Suppressor macrophage treated with lipopolysaccharide for 1 hour (primary cell): ENCODE data around the gene EMID1.

Source experiments
- DNase-seq, 3 donors: peaks; one replicate each; pipeline ENCODE4 v3.0.0-alpha.2; 2020 to 2022

Gene EMID1

GRCh38 chr22:29260601-29261315, 55.1 kb downstream of the EMID1 start:
- DNase-seq = no peak

GRCh38 chr22:29263791-29264276, 58.1 kb downstream of the EMID1 start:
- no peak for DNase-seq

DNA sequence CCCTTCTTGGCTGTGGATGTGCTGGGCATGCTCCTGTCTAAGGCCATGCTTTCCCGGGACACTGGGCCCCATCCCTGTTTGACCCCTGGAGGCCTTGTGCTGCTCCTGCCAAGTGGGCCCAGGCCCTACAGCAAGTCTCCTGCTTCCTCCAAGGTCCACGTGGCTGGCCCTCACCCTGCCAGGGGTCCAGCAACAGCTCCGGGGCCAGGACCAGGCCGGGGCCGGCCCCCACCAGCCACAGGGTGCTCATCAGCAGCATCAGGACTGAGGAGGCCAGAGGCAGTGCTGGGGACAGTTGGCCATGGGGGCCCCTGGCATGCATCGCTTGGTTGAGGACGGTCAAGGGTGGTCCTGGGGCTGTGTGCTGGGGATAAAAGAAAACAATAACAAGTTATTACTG, 59.6 kb downstream of the EMID1 start:
- no peak for DNase-seq

DNA sequence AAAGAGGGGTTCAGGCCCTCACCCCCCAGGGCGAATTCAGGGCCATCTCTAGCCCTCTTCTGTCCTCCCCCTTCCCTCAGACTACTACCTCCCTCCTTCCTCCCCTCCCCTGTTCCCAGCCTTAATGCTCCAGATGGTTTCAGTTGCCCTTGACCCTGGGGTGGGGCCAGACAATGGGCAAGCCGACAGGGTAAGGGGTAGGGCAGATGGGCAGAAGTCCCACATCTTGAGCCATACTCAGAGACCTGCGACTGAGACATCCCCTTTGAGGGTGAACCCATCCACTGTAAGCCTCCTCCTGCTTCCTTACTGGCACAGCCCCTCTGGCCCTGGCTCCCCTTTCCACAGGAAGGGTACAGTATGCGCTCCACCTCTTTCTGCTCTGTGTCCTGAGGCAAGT, 60.2 kb downstream of the EMID1 start:
- no peak for DNase-seq

- no peak for DNase-seq
Observed at GRCh38 chr22:29266564-29267461, 61.1 kb downstream of the EMID1 start.

GRCh38 chr22:29267462-29267857, 61.8 kb downstream of the EMID1 start:
- no peak for DNase-seq

GRCh38 chr22:29267858-29268510, 62.3 kb downstream of the EMID1 start, which contains the start of the genes EWSR1 and RHBDD3:
TSS of gene EWSR1 (plus strand) at chr22:29268268. CDS start at chr22:29268337, 69 bp downstream.
TSS of gene RHBDD3 (minus strand) at chr22:29267981. CDS start at chr22:29265626, 2,355 bp downstream.
- peak; percentile 98 for DNase-seq

- peak; percentile 53 to 79 (median 57) for DNase-seq
Observed at GRCh38 chr22:29268511-29269229, 63.0 kb downstream of the EMID1 start.

DNA sequence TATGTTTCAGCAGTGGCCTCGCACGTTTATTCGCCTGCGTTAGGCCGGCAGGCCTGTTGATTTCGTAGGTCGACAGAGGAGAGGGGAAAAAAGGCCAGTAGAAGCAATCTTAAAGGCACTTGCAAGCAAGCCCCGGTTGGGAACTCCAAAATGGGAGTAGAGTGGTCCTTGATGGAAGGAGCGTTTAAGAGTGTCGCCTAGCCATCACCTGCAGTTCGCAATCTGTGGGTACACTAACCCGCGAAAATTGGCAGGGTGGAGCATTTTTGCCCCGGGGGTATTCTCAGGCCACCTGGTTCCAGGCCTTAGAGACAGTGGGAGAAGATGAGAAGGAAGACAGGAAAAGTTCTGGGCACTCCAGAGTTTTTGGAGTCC, 63.5 kb downstream of the EMID1 start:
- DNase-seq = no peak

GRCh38 chr22:29269731-29270474, 64.2 kb downstream of the EMID1 start:
- DNase-seq = peak in 2 of 3 donors; percentile 18 to 32

DNA sequence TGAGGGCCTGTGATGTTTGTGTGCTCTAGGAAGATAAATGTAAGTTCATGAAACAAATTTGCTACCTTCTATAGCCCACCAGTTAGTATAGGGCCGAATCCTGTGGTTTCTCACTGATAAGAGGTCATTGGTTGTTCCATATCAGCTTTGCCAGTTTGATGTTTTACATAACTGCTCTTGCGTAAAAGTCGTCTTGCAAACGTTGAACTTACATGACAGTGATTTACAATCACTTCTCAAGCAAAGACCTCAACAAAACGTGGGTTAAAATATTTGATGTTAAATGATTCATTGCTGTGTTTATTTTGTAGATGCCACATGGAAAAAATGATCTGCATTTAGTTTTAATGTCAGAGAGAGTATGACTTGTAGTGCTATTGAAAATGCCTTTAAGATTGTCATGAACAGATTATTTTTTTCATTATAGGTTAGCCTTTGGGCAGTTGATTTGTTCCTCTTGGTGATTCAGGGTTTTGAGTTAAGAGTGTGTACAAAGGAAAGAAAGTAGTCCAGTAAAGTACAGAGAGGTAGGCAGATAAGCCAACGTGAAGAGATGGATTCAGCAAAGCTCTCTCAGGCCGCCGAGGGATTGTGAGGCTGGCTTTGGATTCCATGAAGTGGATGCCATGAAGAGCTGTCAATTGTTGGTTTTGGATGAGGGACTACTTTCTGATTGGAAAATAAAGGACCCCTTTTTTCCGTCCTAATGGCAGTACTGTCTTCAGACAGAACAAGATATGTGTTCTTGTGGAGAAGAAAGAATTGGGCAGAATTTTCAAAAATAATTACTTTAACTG, 65.0 kb downstream of the EMID1 start:
- DNase-seq = peak in 2 of 3 donors; percentile 34 to 36

DNA sequence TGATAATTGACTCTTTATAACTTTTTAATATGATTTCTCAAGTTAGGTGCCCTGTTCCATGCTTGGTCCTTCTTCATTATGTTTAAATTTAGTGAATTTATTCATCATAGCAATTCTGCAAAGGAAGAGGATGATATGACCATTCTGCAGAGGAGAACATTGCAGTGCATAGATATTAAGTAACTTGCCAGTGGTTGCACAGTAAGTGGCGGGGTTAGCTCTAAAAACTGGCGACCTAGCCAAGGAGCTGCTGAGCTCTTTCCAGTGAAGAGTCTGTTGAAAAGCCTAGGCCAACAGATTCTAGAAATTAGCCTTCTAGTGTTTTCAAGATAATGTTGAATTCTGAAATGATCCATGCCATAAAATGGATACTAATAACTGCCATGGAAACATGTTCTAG, 66.9 kb downstream of the EMID1 start:
- no peak for DNase-seq

DNA sequence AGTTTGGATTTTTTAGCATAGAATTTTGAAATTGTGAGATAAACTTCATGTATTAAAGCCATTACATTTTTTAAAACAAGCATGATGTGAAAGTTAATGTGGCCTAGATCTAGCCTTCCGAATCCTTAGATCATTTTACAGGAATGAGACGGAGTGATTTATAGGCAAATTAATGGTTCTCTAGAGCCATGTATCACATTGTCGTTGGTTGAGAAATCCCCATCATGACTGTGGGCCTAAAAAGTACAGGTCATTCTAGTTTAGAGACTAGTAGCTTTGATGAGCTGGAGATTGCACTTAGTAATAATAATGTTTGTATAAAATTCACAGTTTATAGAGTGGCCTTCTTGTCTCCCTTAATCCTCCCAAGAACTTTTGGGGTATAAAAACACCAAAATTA, 69.5 kb downstream of the EMID1 start:
- DNase-seq = peak in 1 of 3 donors; percentile 14

GRCh38 chr22:29275819-29276565, 70.3 kb downstream of the EMID1 start:
- DNase-seq = no peak

DNA sequence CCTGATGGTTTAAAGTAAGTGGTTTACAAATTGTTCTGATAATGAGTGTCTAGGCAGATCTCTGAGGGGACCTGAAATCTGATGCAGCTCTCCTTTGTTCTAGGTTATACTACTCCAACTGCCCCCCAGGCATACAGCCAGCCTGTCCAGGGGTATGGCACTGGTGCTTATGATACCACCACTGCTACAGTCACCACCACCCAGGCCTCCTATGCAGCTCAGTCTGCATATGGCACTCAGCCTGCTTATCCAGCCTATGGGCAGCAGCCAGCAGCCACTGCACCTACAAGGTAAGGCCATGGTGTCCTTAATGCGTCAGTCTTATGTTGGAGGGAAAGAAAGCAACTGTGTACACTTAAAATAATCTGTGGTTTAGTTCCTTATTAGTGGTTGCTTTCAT, 72.2 kb downstream of the EMID1 start:
- no peak for DNase-seq

DNA sequence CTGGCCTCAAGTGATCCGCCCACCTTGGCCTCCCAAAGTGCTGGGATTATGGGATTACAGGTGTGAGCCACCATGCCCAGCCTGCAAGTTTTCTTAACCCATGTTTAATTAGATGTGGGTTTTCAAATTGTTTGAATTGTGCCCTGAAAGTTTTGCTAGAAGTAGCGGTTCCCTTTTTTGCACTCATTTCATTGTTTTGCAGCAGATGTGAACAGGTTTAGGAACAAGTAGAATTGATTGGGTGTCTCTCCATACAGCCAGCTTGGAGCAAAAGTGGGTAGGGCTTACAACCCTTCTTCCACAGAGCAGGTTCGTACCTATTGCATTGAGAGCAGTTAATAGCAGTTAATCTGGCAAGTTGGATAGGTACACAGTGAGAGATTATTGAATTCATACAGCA, 78.5 kb downstream of the EMID1 start:
- no peak for DNase-seq

DNA sequence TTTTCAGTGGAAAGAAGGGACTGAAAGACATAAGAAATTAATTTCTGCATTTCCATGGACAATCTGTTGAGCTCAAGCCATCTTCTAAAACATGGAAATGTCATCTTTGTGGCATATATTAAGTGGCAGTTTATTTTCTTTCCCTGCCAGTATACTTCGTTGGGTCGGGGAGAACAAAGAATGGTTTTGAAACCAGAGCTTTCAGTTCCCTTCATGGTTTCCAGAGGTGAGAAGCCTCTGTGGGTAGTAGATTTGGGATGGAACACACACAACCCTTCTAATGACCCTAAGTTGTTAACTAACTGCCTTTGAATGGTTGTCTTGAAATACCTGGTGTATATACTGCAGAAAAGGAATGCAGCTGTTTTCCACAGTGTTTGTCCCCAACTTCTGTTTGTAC, 83.1 kb downstream of the EMID1 start:
- DNase-seq = no peak

DNA sequence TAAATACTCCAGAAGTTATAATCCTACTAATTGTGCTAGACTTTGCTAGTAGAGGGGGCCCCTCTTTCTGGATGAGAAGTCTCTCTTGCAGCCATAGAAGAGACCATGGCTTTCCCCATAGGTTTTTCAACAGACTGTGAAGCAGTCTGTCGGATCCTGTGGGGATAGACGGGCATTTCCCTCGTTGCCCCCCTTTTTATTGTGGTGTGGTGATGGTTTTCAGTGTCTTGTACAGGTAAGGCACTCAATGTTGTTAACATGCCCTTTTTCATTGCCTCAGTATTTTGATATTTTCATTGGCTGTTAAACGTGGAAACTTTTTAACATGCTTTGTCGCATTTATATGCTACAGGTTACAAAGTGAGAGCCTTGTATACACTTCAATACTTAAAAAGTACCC, 84.4 kb downstream of the EMID1 start:
- DNase-seq = no peak

DNA sequence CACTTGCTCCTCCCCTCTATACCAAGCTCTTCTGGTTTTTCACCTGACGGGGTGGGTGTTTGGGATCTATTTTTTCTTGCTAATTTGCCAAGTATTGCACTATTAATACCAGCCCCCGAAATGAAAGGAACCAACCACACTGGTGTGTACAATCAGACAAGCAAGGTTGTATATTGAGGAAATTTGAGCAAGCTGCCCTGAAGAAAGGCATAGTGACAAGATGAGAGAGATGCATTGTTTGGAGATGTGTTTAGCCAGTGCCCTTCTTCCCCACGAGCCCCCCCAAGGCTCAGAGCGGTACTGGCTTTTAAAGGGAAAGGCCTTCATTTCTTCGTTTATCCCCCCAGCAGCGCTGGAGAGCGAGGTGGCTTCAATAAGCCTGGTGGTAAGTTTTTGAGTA, 85.5 kb downstream of the EMID1 start:
- DNase-seq = no peak

- no peak for DNase-seq
Observed at GRCh38 chr22:29292379-29292778, 86.7 kb downstream of the EMID1 start.
